Caco-2 (cell line): Measurements from ENCODE around the gene SNAP29. TPM values are rescaled to one million over a fixed set of nuclear protein-coding genes. Genes with fewer than 3 reads are reported as not detected.
"Not testable (repeated sequence)": the region's sequence is repeated elsewhere in the genome, so short reads cannot be mapped to it uniquely, and the experiment has no call there.

Experiments
- BruUV-seq: library from RNA; stranded (reverse); fragments of 400-500 nt; replicated peaks from 2 replicates; lab custom pipeline; 2021; lab: Mats Ljungman, UMichigan
- CTCF ChIA-PET: fragments of 300-600 bp; sonication (Branson Sonifier 250); formaldehyde crosslinking; loops from one replicate; lab custom pipeline; 2022; ENCODE audit warnings: antibody characterized with exemption; lab: Charles Lee
- POLR2A ChIA-PET: fragments of 300-600 bp; sonication (Branson Sonifier 250); formaldehyde crosslinking; loops from one replicate; lab custom pipeline; 2022; ENCODE audit warnings: antibody characterized with exemption; lab: Charles Lee
- DNase-seq, 2 experiments: peaks; one replicate each; pipeline versions ENCODE4 v3.0.0 to v3.0.0-alpha.2; 2020 to 2022
- H3K27me3 ChIP-seq: replicated peaks from 2 replicates; pipeline ENCODE4 v1.6.0; 2011; ENCODE audit warnings: low read length; ENCODE audit not compliant: control insufficient read depth, insufficient read depth
- H3K36me3 ChIP-seq: 2 replicates; pipeline ENCODE4 v1.5.1; 2011; ENCODE audit warnings: low read length; ENCODE audit not compliant: control insufficient read depth, insufficient read depth
- H3K4me1 ChIP-seq: fragments of 250-450 bp; sonication (Bioruptor Pico); 2 replicates; pipeline ENCODE4 v1.5.1; 2020; ENCODE audit warnings: mild to moderate bottlenecking
- H3K4me3 ChIP-seq: 2 replicates; pipeline ENCODE4 v1.5.1; 2011; ENCODE audit warnings: low read depth, mild to moderate bottlenecking, control low read depth, low read length
- H3K9me3 ChIP-seq: fragments of 250-450 bp; sonication (Bioruptor Pico); 2 replicates; pipeline ENCODE4 v1.5.1; 2020; ENCODE audit warnings: mild to moderate bottlenecking, moderate library complexity
- H3K27ac Mint-ChIP-seq: one replicate; pipeline ENCODE4 v1.8.0; 2022; ENCODE audit warnings: mixed read lengths; ENCODE audit not compliant: unreplicated experiment
- H3K27me3 Mint-ChIP-seq: one replicate; pipeline ENCODE4 v1.8.0; 2022; ENCODE audit warnings: mixed read lengths; ENCODE audit not compliant: insufficient read depth, unreplicated experiment
- H3K36me3 Mint-ChIP-seq: one replicate; pipeline ENCODE4 v1.8.0; 2022; ENCODE audit warnings: mild to moderate bottlenecking, mixed read lengths; ENCODE audit not compliant: insufficient read depth, unreplicated experiment
- H3K4me1 Mint-ChIP-seq: one replicate; pipeline ENCODE4 v1.8.0; 2022; ENCODE audit warnings: low read depth, mixed read lengths; ENCODE audit not compliant: unreplicated experiment
- H3K4me3 Mint-ChIP-seq: one replicate; pipeline ENCODE4 v1.8.0; 2022; ENCODE audit warnings: mild to moderate bottlenecking, moderate library complexity, mixed read lengths; ENCODE audit not compliant: unreplicated experiment
- H3K9me3 Mint-ChIP-seq: one replicate; pipeline ENCODE4 v1.8.0; 2022; ENCODE audit warnings: mixed read lengths; ENCODE audit not compliant: unreplicated experiment
- intact Hi-C: fragments of 100-400 bp; cut with micrococcal nuclease; formaldehyde crosslinking; loops from one replicate; pipeline ENCODE4 v1.10.0; 2022; ENCODE audit not compliant: unreplicated experiment
- total RNA-seq: library from RNA; stranded (reverse); gene quantifications from 2 replicates; pipeline ENCODE4 v1.2.3, GENCODE V29; 2022
- TF ChIP-seq, protein P1 (sequence below), 2 experiments: fragments of 200-600 bp in 1 of 2; IDR thresholded peaks; 1 replicate in 1 of 2; 2 replicates in 1 of 2; pipeline versions ENCODE4 v1.5.1 to v1.8.0; 2011 to 2022; ENCODE audit warnings: antibody characterized with exemption in 1 of 2, control low read depth in 1 of 2, inconsistent platforms in 1 of 2, low read depth in 1 of 2, low read length in 1 of 2, mild to moderate bottlenecking in 1 of 2, moderate library complexity in 1 of 2; ENCODE audit not compliant: insufficient read depth in 1 of 2, severe bottlenecking in 1 of 2, unreplicated experiment in 1 of 2

Gene SNAP29
- total RNA-seq, 1 experiment from 2014 or later: 26.2 TPM

DNA sequence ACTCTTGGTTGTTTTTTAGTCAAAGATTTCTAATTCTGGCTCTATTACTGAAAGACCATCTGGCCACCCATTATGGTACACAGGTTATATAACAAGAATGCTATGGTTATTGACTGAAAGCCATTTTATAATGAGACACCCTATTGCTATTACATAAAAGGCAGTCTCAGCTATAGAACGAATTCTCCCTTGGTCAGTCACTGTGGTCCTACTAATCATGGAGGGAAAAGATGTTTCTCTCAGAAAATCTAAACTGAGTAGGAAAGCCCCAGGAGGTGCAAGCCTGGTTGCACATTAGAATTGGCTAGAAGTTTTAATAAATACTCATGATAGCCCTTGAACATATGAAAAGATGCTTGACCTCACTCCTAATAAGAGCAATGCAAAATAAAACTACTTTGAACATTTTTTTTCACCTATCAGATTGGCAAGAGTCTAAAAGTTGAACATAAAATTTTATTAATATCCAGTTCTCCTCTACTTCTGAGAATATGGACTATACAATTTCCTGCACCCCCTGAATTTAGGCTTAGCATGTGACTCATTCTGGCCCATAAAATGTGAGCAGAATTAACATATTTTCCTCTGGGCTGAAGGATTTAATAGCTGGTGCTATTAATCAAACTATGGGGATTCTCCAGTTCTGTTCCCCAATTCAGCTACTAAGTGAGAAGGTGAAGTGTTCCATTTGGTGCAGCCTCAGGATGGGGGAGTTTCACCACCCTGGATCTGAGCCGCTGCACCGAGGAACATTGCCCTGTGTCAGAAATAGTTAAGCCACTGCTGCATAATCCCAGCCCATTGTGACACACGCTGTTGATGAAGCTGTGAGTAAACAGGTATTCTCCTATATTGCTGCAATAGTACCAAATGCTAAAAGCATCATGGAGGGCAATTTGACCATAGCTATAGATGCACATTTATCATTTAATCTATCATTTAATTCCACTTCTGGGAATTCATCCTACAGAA is 46.9 kb downstream of the SNAP29 start:
- no peaks in the 10 kb centered on the region for H3K36me3 Mint-ChIP-seq
- Histone ChIP-seq H3K27me3 (no peaks in the 10 kb centered on the region), H3K36me3 (no peaks in the 10 kb centered on the region), H3K9me3 (no peaks in the 10 kb centered on the region), H3K4me3 (no peak overlapping the region), H3K4me1 (no peaks in the 10 kb centered on the region)
- H3K27ac Mint-ChIP-seq: no peak overlapping the region
- ChIA-PET POLR2A (interaction anchor here (0.7 kb wide), 1 partner anchor 20 kb away, joined by 5 read pairs; no protein-coding TSS in a partner anchor), CTCF (interaction anchor here (1.2 kb wide), 1 partner anchor 20 kb away, joined by 3 read pairs; no protein-coding TSS in a partner anchor)
- TF ChIP-seq, protein P1, sequence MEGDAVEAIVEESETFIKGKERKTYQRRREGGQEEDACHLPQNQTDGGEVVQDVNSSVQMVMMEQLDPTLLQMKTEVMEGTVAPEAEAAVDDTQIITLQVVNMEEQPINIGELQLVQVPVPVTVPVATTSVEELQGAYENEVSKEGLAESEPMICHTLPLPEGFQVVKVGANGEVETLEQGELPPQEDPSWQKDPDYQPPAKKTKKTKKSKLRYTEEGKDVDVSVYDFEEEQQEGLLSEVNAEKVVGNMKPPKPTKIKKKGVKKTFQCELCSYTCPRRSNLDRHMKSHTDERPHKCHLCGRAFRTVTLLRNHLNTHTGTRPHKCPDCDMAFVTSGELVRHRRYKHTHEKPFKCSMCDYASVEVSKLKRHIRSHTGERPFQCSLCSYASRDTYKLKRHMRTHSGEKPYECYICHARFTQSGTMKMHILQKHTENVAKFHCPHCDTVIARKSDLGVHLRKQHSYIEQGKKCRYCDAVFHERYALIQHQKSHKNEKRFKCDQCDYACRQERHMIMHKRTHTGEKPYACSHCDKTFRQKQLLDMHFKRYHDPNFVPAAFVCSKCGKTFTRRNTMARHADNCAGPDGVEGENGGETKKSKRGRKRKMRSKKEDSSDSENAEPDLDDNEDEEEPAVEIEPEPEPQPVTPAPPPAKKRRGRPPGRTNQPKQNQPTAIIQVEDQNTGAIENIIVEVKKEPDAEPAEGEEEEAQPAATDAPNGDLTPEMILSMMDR (IDR thresholded peaks at IDR 0.05; ENCODE audit: insufficient read depth in 1 of 2, low read depth in 1 of 2, low read length in 1 of 2, severe bottlenecking in 1 of 2, unreplicated experiment in 1 of 2): no peak
- H3K9me3 Mint-ChIP-seq: no peaks in the 10 kb centered on the region
- no peaks in the 10 kb centered on the region for H3K4me1 Mint-ChIP-seq
- DNase-seq: no peak
- intact Hi-C loops: no loop called here
- H3K4me3 Mint-ChIP-seq: no peak overlapping the region
- H3K27me3 Mint-ChIP-seq: peaks cover 3% of the 10 kb centered on the region
- BruUV-seq: no TSS peak

DNA sequence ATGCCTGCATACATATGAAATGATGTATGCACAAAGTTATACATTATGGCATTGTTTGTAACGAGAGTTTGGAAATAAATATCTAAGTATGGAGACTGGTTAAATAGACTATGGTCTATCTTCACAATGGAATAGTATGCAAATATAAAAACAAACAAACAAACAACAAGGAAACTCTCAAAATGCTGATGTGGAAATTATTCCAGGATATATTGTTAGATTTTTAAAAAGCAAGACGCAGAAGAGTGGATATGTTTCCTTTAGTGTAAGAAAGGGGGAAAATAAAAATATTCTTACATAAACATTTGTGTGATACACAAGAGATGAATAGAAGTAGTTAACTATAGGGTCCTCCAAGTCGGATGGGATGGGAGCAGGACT is 47.6 kb downstream of the SNAP29 start:
- H3K4me1 ChIP-seq: no peaks in the 10 kb centered on the region
- H3K4me3 ChIP-seq: no peak overlapping the region
- BruUV-seq: no TSS peak
- Mint-ChIP-seq H3K9me3 (no peaks in the 10 kb centered on the region), H3K36me3 (no peaks in the 10 kb centered on the region), H3K4me3 (no peak overlapping the region), H3K27ac (no peak overlapping the region), H3K4me1 (no peaks in the 10 kb centered on the region), H3K27me3 (peaks cover 3% of the 10 kb centered on the region)
- ChIA-PET CTCF (no interaction called here), POLR2A (interaction anchor here (0.7 kb wide), 1 partner anchor 21 kb away, joined by 5 read pairs; no protein-coding TSS in a partner anchor)
- no peaks in the 10 kb centered on the region for H3K27me3 ChIP-seq
- intact Hi-C loops: no loop called here
- no peaks in the 10 kb centered on the region for H3K36me3 ChIP-seq
- no peaks in the 10 kb centered on the region for H3K9me3 ChIP-seq
- TF ChIP-seq, protein P1 (IDR thresholded peaks at IDR 0.05; ENCODE audit: insufficient read depth in 1 of 2, low read depth in 1 of 2, low read length in 1 of 2, severe bottlenecking in 1 of 2, unreplicated experiment in 1 of 2): no peak
- DNase-seq: no peak

DNA sequence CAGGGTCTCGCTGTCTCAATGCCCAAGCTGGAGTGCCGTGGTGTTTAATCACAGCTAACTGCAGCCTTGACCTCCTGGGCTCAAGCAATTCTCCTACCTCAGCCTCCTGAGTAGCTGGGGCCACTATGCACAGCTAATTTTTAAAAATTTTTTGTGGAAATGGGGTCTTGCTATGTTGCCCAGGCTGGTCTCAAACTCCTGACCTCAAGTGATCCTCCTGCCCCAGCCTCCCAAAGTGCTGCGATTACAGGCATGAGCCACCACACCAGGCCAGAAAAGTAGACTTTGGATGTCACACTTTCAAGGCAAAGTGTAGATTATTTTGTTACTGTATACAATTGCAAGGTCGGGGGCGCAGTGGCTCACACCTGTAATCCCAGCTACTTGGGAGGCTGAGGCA is 49.9 kb downstream of the SNAP29 start:
- H3K4me1 ChIP-seq, H3K36me3 Mint-ChIP-seq, H3K9me3 ChIP-seq, H3K4me3 Mint-ChIP-seq, H3K4me3 ChIP-seq, H3K27me3 Mint-ChIP-seq, H3K9me3 Mint-ChIP-seq, H3K27ac Mint-ChIP-seq, BruUV-seq, DNase-seq, H3K36me3 ChIP-seq, H3K27me3 ChIP-seq, H3K4me1 Mint-ChIP-seq, POLR2A ChIA-PET, intact Hi-C loops, CTCF ChIA-PET: not testable (repeated sequence)
